KBM-7 (cell line): ENCODE data around the gene GPD2.

Source experiments
- DNase-seq: peaks from one replicate; pipeline ENCODE4 v3.0.0-alpha.2; 2015
- in situ Hi-C: fragments of 300-500 bp; cut with MboI; formaldehyde crosslinking; loops from 2 replicates; pipeline ENCODE4 v1.14.3; 2020; ENCODE audit warnings: low sequenced_read_pairs, low pct_unique_long_range_greater_than_20kb, mixed read lengths

The GPD2 gene

DNA sequence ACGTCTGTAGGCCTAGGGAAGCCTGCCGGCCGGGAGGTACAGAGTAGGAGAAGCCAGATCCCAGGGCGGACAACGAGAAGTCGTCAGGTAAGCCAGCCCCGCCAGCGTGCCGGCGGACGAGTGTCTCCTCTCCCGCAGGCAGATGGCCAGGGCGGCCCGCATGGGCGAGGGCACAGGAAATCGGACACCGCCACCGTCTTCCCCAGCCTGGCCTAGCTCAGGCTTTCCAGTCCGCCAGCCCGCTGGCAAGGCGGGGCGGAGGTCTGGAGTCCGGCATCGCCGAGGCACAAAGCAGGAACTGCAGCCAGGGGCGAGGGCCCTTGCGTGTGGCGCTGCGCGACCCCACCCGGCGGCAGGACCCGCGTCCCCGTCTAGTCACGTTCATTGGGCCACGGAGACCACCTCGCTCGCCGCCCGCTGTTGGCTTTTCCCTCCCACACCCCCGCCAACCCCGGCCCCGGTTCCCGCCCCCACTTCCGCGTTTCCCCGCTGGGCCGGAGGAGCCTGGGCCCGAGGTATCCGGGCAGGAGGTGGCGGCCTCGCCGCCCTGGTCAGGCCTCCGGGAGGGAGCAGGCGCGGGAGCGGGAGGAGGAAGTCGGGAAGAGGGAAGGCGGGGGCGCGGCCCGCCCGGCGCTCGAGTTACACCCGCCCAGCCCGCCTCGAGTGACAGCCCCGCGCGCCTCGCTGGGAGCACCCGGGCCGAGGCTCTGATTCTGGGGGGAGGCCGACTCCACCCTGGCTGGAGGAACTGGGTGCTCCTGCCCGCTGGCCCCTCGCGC lies at the start of gene GPD2:
TSS of gene GPD2 (plus strand) at position 662 of the 779 bp plus-strand sequence. CDS start 39,727 bp downstream, outside the sequence.
- in situ Hi-C loops: no loop called here
- DNase-seq: peak; percentile 88

DNA sequence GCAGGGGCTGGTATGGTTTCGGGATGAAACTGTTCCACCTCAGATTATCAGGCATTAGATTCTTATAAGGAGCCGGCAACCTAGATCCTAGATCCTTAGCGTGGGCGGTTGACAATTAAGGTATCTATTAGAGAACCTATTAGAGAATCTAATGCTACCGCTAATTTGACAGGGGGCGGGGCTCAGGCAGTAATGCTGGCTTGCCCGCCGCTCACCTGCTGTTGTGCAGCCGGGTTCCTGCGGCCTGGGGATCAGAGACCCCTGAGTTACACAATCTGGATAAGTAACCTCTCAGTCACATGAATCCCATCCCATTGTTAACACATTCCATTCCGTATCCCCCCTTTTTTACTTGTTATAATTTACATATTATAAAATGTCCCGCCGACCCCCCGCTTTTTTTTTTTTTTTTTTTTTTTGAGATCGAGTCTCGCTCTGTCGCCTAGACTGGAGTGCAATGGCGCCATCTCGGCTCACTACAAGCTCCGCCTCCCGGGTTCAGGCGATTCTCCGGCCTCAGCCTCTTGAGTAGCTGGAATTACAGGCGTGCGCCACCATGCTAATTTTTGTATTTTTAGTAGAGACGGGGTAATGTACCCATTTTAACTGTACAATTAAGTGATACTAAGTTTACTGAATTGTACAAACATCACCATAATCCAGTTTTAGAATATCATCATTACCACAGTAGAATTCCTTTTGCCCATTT lies 42.0 kb upstream of the GPD2 start:
- in situ Hi-C loops: no loop called here
- no peak for DNase-seq

DNA sequence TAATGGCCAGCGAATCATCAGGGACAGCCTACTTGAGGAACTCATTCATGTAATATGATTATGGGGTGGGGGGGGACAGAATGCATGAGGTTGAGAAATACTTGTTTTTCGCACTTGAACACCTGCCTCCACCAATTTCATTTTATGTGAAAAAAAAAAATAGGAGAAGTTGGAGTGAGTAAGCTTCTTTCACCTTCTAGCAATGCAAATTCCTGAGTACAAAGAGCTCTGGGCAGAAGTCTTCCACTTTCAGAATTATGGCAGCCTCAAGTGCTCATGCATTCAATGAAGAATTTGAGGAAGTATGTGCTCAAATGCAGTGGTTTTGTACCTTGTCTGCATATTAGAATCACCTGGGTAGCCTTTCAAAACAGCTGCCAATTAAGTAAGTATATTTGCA lies 40.1 kb upstream of the GPD2 start:
- in situ Hi-C loops: no loop called here
- peak; percentile 48 for DNase-seq

DNA sequence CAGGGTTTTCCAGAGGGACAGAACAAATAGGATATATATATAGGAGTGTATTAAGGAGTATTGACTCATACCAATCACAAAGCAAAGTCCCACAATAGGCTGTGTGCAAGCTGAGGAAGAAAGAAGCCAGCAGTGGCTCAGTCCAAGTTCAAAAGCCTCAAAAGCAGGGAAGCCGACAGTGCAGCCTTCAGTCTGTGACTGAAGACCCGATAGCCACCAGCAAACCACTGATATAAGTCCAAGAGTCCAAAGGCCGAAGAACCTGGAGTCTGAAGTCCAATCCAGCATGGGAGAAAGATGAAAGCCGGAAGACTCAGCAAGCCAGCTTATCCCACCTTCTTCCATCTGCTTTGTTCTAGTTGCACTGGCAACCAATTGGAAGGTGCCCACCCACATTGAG lies 39.0 kb upstream of the GPD2 start:
- in situ Hi-C loops: no loop called here

DNA sequence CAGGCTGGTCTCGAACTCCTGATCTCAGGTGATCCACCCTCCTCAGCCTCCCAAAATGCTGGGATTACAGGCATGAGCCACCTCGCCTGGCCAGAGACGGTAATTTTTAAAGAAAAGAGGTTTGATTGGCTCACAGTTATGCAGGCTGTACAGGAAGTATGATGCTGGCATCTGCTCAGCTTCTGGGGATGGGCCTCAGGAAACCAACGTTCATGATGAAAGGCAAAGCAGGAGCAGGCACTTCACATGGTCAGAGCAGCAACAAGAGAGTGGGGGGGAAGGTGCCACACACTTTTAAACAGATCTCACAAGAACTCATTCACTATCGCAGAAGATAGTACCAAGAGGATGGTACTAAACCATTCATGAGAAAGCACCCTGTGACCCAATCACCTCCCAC lies 38.0 kb upstream of the GPD2 start:
- DNase-seq: no peak
- in situ Hi-C loops: no loop called here

More for the DNA sequence above, 39.0 kb upstream of the GPD2 start:
- no peak for DNase-seq

DNA sequence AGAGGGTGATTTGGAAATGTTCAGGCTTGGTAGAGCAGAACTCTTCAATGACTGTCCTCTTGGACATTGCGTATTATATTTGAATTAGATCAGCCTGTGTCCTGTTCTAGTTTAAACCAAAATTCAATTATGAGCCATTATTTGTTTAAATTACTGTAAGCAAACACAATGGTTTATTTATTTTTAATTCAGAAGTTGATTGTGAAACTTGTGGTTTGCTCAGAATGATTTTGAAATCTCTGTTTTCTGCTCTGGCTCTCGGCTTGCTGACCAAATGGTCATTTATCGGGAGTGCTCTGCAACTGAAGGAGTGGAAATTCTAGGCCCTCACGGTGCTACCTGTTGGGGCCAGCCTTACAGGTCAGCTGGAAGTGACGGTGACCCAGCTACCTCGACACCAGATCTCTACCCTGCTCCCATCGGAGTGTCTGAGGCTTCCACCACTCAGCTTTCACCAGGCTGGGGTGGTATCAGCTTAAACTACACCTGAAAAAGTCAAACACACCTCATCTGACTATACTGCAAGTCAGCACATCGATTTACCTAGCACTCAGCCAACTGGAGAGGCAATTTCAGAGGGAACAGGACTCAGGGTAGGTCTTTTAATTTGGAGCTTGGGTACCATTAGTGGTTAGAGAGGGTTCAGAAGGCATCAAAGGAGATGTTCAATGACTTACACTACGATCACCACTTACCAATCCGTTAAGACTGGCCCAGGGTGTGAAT lies 36.8 kb upstream of the GPD2 start:
- in situ Hi-C loops: no loop called here
- DNase-seq: no peak

DNA sequence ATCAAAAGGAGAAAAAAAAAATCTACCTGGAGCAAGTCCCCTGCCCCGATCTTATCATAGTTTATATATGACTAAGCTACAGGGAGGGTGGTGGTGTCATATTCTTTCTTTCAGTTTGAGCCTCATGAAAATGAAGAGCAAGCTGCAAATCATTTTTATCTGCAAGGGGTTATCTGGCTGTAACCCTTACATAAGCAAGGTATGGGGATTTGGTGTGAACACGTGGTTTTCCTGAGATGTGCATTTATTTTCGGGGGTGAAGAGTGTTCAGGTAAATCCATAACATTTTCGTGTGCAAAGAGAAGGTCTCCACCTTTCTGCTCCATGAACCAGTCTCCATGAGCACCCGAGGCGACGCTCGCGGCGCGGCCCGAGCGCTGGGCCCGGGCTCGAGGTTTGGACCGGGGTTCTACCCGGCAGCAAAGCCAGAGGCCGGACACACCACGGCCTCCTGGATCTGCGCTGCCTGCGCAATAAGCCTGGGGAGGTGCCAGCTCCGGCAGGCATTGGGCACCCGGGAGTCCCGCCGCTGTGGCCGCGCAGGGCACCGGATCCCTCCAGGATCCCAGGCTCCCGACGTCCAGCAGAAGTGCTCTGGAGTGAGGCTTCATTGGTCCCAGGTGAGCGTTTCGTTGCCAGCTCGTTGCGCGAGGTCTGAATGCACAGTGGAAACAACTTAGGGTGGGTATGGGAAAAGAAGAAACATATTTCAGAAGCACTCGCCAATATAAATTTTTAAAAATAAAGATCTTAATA lies 36.1 kb upstream of the GPD2 start:
- DNase-seq: peak; percentile 86
- in situ Hi-C loops: no loop called here

DNA sequence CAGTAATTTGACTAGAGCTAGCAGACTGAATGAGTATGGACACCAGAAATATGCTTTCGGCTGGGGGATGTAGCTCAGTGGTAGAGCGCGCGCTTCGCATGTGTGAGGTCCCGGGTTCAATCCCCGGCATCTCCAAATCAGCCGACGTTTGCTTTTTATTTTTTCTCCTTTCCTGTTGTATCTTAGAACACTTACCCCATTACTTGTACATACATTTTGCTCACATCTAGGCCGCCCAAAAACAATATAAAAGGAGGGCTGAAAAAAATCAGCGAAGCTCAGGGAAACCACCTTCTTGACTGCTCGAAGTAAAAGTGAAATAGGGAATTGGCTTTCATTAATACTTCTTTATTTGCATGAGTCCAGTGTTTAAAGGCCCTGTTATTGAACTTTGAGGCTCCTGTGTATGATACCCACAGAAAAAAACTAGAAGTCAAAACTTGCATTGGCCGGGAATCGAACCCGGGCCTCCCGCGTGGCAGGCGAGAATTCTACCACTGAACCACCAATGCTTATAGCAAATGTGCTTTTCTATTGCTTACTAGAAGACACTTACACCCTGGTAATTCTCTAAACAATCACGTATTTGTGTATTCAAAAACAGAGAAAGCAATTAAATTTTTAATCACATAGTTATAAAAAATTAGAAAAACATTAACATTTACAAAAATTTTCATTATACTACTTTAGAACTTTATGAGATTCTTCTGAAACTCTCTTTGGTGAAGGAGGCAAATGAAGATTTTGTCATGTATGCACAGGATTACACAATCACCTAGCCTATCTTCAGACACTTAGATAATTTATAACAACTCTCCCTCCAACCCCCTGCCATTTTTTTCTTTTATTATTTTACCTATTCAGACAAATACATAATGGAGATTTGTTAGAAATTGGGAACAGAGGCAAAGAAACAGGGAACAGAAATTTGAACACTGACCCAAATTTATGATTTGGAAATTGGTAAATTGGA lies 35.2 kb upstream of the GPD2 start:
- DNase-seq: peak; percentile 90
- in situ Hi-C loops: no loop called here

DNA sequence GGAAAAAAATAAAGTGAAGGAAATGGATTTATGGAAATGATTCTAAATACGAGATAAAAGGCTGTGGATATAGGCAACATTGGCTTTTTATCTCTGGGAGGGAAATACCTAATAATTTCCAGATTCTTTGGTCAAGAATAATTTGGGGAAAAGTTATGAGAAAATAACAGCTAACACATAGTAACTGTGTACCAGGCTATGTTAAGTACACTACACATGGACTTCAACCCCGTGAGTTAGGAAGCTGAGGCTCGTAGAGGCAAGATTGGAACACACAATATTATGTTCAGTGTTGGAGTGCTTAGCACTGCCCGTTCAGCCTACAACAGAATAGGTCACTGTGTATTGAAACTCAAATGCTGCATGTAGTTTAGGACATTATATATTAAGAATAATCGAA lies 34.3 kb upstream of the GPD2 start:
- in situ Hi-C loops: no loop called here
- no peak for DNase-seq

DNA sequence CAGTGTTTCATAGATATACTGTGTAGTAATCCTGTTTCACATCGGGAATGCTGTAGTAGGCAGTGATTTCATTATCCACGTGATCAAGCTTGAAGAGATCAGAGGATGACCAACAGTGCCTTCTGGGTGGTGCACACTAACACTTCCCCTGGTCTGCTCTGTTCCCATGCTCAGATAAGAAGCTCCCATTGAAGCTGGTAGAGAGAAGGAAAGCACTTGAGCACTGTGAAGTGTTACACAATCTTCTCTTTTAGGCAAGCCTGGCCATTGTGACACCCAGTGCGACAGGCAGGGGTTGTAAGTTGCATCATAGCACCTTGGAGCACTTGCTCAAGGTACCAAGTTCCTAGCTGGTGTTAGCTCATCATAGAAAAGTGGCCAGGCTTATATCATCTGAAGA lies 30.6 kb upstream of the GPD2 start:
- peak; percentile 37 for DNase-seq
- in situ Hi-C loops: no loop called here

DNA sequence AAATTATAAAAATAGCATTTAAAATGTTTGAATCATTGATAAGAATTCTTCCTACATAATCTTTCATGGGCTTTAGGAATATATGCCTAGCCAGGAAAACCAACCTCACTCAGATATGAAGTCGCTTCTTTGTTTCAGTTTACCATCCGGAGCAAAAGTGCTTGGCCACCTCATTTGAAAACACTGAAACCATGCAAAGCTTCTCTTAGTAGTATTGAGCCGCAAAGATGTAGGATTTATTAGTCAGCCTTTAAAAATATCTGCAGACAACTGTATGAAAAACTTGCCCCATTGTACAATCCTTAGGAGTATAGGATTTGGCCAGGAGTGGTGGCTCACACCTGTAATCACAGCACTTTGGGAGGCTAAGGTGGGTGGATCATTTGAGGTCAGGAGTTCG lies 24.3 kb upstream of the GPD2 start:
- no peak for DNase-seq
- in situ Hi-C loops: no loop called here

DNA sequence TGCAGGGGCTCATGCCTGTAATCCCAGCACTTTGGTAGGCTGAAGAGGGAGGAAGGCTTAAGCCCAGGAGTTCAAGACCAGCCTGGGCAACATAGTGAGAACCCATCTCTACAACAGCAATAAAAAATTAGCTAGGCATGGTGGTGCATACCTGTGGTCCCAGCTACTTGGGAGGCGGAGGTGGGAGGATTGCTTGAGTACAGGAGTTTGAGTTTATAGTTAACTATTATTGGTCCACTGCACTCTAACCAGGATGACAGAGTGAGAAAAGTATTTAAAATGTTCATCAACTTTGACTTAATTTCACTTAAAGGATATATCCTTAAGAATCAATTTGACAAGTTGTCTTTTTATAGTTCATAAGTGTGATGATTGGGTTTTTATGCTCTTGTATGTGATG lies 14.3 kb upstream of the GPD2 start:
- DNase-seq: no peak
- in situ Hi-C loops: no loop called here

DNA sequence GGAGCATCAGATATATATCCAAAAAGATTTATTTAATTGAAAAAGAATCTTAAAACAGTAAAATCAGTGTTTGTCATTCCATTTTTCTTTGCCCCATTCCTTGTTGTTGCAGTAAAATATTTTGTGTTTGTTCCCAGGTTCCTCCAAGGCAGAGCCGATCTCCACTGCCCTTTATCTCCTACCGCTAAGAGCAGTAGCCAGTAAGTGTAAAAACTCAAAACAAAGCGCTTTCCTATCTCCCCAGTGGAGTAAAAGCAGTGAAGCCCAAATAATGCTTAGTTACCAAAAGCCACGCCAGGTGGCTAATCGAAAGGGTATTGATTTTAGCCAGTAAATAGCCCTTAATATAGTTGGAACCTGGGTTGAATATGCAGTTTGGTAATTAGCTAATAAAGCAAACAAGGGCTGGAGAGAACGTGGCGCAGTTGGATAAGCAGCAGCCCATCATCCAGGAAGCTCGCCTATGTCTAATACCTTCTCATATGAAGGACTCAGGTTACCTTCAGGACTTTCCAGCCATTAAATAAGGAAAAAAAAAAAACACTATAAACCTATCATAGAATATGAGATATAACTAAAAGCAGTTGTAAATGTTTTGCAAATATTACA lies 12.4 kb upstream of the GPD2 start:
- DNase-seq: no peak
- in situ Hi-C loops: no loop called here

DNA sequence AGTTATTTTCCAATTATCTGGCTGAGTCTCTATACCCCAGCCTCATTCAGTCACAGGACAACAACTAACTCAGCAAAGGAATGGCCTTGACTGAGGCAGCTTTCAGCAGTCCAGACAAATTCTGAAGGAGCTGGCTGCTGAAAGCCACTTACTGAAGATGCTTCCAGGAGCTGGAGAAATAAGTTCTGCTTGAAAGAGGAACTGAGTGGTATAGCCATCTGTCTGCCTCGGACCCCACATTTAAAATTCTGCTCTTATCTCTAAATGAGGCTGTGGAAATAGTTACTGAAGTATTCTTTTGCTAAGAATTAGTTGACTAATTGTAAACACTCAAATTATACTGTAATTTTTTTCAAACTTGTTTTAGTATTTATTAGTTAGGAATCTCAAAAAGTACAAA lies 9.1 kb upstream of the GPD2 start:
- in situ Hi-C loops: no loop called here
- DNase-seq: peak; percentile 25

DNA sequence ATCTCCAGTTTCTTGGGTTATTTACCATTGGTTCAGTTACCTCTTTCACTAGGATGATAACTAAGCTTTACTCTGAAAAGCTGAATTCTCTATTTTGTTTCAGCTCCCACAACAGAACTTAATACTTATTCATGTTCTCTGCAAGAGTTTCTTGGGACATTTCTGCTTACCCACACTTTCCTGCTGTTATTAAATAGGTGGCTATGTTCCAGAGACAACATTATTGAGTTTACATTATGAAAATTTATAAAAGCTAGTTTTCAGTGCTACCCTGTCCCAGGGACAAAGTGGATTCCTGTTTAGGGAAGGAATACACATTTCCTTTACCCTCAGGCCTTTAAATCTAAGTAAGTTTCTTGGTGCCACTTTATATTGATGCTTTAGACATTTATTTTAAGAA lies 7.0 kb upstream of the GPD2 start:
- in situ Hi-C loops: no loop called here
- no peak for DNase-seq

DNA sequence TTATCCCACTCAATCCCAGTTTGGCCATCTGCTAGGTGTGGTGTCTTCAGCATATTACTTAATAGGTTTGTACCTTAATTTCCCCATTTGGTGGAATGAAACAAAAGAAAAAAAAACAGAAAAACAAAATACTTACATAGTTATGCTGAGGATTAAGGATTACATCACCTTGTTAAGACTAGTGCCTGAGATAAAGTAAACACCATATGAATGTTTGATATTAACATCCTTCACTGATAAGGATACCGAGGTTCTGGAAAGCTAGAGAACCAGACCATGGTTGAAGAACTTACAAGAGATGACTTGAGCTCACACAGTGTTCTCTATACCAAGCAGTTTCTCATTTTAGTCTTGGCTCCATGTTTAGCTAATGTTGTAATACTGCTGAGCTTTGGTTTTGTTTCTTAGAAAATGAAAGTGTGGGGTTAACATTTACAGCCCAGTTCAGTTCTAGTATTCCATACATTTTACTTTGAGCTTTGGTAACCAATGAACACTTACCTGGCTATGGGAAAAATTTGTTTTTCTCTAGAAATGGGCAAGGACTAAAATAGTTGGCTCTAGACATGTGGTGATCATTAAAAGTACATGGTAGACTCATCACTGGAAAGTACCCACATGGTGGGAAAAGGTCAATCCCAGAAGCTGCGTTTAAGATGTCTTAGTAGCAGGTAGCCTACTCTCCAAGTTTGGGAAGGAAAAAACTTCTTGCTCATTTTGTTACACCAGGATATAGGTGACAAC lies 5.8 kb upstream of the GPD2 start:
- in situ Hi-C loops: no loop called here
- no peak for DNase-seq

DNA sequence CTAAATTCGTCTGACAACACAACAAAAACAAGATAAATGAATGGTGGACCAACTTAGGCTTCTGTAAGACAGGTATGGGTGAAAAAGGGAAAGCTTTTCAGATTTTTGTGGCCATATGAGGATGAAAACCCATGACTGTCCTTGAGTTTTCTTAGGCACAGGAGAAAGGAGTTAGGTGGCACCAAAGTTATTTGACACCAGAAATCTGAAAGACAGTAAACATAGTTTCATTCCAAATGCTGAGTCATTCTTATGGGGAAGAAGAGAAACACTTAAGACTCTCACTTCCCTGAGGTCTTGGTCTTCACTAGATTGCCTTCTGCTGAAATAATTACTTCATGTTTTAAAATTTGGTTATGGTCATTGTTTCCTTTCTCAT lies 5.2 kb upstream of the GPD2 start:
- DNase-seq: peak; percentile 70
- in situ Hi-C loops: no loop called here
